Measurements from ENCODE around the gene MGST2.

DNA sequence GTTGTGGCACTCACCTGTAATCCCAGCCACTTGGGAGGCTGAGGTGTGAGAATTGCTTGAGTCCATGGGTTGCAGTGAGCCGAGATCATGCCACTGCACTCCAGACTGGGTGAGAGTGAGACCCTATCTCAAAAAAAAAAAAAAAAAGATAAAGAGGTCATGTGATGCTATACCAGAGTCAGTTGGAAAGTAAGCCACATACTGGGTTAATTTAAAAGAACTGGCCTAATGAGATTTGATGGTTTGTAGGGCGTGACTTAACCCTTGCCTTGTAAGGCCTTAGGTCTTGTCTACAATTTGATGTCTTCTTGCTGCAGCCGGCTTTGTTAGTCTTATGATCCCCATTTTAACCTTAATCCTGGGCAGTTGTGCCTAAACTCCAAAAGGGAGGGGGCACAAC is 5.2 kb downstream of the MGST2 start:
- TF ChIP-seq CTCF (IDR thresholded peaks at IDR 0.05) = no peak
- no peak for TF ChIP-seq POLR2A (IDR thresholded peaks at IDR 0.05)
